GM21786 (cell line): ENCODE results near the gene SUGCT.

ENCODE experiments used
- ATAC-seq: cut with Tn5 transposase; IDR thresholded peaks from one replicate; pipeline ENCODE4 v1.9.1; 2021; ENCODE audit not compliant: unreplicated experiment

Gene SUGCT

GRCh38 chr7:40457776-40458480 is 323.1 kb downstream of the SUGCT start:
- ATAC-seq, result no peak

DNA sequence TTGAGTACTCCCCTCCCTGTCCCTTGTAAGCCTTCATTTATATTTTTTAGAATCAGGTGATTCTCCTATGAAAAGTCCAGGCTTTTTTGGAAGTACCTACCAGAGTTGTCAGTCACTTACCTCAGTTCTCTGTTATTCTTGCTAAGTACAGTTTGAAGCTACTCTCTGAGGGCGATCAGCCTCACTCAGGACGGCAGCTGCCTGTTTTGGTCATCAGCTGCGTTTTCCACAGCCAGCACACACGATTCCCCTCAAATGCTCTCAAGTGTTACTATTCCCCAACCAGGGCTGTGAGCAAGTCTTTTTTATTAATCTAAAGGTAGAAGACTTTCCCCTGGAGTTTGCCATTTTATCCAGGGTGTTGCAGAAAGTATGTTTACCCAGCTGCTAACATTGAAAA is 328.6 kb downstream of the SUGCT start:
- no peak for ATAC-seq

DNA sequence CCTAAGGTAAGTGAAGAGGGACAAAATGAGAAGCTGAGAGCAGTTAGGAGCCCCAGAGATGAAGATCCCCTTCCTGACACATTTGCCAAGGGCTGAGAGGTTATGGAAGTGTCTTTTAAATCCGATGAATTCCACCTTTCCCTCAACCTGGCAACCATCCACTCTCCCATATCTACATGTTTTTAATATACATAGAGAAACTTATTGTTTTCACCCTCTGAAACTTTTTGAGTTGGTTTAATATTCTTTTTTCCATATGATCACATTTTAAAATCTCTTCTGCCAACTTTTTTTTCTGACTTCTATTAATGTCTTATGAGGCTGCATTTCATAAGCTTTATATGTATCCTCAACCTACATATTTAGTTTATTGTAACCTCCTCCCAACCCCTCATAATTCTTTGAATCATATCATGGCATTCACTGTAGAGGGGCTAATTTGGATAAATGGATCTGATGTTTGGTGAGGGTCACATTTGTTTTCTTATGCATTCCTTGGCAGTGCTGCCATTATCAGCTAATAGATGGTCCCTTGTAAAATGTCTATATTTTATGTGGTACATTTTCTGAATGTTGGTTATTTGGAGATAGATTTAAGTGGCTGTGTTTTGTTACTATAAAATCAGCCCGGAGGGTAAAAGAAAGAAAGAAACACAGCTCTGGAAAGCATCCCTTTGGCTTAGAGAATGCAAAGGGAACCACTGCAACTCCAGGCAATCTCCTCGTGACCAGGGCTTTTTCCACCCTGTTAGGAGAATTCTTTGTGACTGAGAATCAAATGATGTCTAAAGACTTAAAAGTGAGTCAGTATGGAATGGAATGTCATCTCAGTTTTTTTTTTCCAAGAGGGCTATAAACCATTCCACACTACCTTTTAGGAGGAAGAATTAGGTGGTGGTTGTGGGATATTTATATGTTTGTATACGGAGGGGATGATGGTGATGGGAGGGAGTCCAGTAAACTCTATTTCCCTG is 334.4 kb downstream of the SUGCT start:
- no peak for ATAC-seq

DNA sequence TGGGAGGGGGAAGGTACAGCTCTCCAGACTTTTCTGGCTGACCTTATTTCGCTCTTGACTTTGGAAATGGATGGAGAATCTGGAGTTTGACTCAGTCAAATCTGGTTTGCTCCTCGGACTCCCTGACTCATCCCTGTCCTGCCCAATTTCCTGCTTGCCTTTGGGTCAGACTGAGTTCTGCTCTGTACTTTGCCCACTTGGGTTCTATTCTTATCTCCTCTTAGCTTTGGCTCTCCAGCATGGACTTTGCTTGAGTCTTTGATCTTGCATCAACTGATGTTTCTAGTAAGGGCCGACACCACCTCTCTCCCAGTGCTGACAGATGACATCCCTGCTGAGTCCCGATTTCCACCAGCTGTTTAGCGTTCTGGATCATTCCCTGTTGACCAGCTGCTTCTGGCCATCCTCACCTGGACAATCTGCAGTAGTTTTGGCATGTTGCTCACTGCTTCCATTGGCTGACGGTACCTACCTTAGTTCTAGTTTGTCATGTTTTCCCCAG is 335.3 kb downstream of the SUGCT start:
- no peak for ATAC-seq

- ATAC-seq, result no peak
These were observed 336.0 kb downstream of the SUGCT start for GRCh38 chr7:40470817-40471216.

DNA sequence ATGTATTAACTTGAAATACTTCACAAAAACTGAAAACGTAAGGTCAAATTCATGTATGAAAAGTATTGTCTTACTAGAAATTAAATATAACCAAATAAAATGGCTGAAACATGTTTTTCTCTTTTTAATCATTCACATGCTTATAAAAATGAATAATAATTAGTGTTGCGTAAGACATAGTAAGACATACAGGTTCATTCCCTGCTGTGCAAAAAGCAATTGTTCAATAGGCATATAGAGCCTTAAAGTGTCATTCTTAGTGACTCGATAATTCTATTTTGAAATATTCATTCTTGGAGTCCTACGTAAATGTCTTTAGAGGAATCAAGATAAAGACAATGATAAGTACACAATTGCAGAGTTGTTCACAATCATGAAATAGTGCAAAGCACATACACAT is 337.1 kb downstream of the SUGCT start:
- ATAC-seq, result no peak

DNA sequence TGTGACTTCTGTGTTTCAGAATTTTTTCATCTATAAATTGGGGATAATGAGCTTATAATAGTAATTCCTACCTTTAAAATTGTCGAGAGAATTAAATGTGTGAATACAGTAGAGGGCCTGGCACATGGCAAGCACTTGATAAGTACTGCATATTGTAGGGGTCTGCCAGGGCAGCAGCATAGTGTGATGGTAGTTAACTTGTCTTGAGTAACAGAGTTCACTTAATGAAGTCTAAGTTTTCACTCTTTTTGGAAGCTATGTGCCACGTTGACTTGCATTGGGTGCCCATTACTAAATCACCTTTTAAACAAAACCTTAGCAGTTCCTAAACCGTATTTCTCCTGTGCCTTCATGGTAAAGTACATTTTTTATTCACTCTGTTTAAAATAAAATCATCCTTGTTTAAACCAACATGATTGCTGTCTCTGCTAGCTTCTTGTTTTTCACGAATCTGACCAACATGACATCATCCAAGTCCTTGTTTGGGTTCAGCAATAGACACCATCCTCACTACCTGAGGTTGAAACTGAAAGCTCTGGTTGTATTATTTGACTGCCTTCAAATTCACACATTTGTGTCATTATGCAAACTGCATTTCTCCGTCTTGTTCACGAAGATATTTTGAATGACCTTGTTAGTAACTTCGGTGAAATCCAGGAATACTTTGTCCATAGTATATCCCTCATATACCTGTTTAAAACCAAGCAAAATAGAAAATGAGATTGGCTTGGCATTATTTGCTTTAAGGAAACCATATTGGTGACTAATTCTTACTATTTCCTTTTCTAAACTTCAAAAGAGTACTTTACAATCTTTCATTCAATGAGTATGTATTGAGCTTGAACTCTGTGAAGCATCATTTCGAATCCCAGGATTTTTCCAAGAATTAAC is 340.2 kb downstream of the SUGCT start:
- peak; percentile 99 for ATAC-seq

DNA sequence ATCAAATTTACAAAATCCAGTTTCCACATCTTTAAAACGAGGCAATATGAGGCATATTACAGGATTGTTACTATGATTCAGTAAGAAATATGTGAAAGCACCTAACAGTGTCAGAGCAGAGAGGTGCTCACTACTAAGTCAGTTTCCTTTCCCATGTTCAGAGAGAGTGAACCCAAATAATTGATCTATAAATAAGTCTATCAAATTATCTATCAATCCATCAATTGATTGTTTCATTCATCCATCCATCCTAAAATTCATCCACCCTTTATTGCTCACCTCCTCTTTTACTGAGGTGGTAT is 340.8 kb downstream of the SUGCT start:
- no peak for ATAC-seq

DNA sequence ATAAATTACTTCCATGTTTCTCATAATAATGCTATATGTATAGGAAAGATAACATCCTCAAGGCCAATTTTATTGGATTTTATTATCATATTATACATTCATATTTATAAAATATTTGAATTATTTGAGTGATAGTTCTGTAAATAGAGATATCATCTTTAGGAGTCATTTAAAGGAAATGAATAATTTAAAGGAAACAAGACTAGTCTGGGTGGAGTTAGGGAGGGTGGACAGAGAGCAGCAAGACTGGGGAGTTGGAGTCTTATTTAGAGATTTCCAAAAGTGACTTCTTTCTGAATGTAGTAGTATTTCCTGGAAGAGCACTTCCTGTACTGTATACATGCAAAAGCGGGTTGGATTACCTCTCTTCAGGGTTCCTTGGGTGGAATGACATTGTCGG is 342.3 kb downstream of the SUGCT start:
- ATAC-seq, result no peak

DNA sequence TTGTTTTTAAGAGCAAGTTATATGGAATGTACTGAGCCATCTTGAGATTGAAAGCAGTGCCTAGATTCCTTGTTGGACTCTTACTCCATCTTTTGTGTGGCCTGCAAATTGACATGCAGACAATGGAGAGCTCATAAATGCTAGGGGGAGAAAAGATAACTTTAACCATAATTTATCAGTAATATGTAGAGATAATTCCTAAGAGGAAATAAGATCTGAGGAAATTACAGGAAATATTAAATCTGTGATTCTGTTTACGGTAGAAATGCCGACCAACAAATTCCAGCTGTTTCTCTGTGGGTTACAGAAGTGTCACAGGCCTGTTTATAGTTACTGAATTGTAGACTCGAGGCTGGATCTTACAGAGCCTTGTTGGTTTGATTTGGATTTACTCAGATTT is 348.0 kb downstream of the SUGCT start:
- no peak for ATAC-seq

DNA sequence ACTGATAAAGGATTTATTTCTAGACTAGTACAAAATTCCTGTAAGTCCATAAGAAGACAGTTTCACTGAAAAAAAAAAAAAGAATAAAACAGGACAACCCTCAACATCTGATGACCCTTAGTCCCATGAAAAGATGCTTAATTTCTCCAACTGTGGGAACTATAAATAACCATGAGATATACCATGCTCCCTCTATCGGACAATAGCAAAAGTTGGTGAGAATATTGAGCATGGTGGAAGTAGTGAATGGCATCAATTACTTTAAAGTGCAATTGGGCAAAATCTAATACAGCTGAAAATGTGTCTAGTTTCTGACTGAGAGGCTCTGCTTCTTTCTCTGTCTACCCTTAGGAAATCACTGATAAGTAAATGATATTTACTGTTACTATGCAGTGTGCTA is 348.8 kb downstream of the SUGCT start:
- no peak for ATAC-seq

- ATAC-seq, result no peak
These were observed 355.2 kb downstream of the SUGCT start for GRCh38 chr7:40489844-40490602.

- no peak for ATAC-seq
These were observed 355.8 kb downstream of the SUGCT start for GRCh38 chr7:40490603-40490924.

- ATAC-seq, result no peak
These were observed 358.1 kb downstream of the SUGCT start for GRCh38 chr7:40492946-40493345.

- ATAC-seq, result no peak
These were observed 358.8 kb downstream of the SUGCT start for GRCh38 chr7:40493609-40494051.

DNA sequence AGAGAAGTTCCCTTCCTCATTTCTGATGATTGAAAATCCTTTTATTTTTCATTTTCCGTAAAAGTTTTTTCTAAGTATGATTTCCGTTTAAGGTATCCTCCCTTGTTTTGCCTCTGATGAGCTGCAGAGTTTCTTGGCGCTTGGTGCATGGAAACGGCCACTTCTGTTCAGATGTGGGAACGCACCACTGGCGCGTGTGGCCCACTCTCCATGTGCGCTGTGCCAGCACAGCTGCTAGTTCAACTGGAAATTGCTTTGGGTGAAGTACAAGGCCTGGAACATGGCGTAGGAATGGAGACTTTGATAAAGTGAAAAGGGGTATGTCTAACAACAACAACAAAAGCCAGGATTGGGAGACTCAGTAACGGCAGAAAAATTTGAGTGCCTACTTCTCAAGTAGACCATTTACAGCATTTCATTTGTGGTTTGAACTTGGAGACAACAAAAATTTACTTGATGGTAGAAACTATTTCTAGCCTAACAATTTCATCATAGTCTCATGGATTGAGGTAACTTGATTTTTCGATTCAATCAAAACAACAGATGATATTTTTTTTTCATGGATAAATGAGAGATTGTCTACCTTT is 364.2 kb downstream of the SUGCT start:
- no peak for ATAC-seq

DNA sequence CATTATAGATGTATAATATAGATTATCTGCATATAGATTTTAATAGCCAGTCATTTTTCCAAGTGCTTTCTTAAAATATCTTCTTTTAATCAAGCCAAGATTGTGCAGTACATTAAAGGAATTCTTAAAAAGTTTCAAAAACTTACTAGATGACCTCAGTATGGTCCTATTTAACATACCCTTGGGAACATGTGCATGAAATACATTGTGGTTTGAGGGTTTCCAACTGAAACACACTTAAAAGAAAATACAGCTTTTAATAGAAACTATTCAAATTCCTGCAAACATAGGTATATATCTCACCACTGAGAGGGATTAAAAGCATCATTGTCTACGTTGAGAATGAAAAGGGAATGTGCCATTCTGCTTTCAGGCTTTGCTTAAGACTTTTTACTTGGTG is 364.9 kb downstream of the SUGCT start:
- no peak for ATAC-seq

DNA sequence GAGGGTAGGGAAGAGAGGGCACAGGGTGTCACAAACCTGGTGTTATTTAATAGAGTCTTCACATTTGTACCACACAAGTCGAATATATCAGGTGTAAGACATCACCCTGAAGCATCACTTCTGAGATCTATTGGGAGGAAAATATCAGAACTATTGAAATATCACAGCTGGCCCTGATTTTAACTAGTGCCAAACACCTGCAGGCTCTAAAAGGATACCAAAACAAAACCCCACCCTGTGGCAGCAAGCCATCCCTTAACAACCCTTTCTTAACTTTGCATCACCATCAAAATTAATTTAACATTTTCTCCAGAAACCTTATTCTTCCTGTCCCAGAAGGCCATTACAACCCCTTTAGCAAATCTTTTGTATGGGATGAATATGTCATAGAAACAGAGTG is 365.4 kb downstream of the SUGCT start:
- no peak for ATAC-seq

GRCh38 chr7:40502359-40502758 is 367.6 kb downstream of the SUGCT start:
- no peak for ATAC-seq

DNA sequence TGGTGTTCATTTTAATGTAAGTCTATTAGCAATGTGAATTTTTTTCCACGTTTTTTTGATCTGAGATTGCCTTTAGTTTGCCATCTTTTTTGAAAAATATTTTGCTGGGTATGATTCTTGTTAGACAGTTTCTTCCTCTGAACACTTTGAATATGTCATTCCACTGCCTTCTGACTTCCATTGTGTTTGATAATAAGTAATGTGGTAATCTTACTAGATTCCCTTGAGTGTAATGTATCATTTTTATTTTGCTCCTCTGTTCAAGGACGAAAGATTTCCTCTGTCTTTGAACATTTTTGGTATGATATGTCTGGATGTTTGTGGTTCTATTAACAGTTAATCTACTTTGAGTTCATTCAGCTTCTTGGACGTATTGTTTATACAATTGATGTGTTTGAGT is 371.4 kb downstream of the SUGCT start:
- no peak for ATAC-seq
